ENCODE measurements around the gene ATP6V1C2. TPM values are rescaled to one million over a fixed set of nuclear protein-coding genes. Genes with fewer than 3 reads are reported as not detected.
A peak's percentile ranks its signal among the peaks of the same experiment; 100 is the strongest.

The ATP6V1C2 gene
- total RNA-seq, 1 donor from 2014 or later: not detected

- Mint-ChIP-seq H3K4me1 (ENCODE audit: low read depth, unreplicated experiment) (no peaks in the 10 kb centered on the region), H3K36me3 (ENCODE audit: unreplicated experiment) (no peaks in the 10 kb centered on the region), H3K9me3 (ENCODE audit: unreplicated experiment) (peaks cover 3% of the 10 kb centered on the region), H3K4me3 (ENCODE audit: unreplicated experiment) (no peak overlapping the region), H3K27ac (ENCODE audit: unreplicated experiment) (no peak overlapping the region), H3K27me3 (ENCODE audit: unreplicated experiment) (peaks cover 3% of the 10 kb centered on the region)
- DNase-seq: no peak
- TF ChIP-seq CTCF (IDR thresholded peaks at IDR 0.05; ENCODE audit: partially characterized antibody, unreplicated experiment): no peak
These were observed 21.2 kb upstream of the ATP6V1C2 start for GRCh38 chr2:10700078-10700803.

GRCh38 chr2:10704034-10704594 lies 17.3 kb upstream of the ATP6V1C2 start:
- H3K27me3 Mint-ChIP-seq (ENCODE audit: unreplicated experiment): peaks cover 8% of the 10 kb centered on the region
- no peaks in the 10 kb centered on the region for H3K36me3 Mint-ChIP-seq (ENCODE audit: unreplicated experiment)
- no peak for DNase-seq
- no peak overlapping the region for H3K27ac Mint-ChIP-seq (ENCODE audit: unreplicated experiment)
- H3K4me3 Mint-ChIP-seq (ENCODE audit: unreplicated experiment): no peak overlapping the region
- H3K9me3 Mint-ChIP-seq (ENCODE audit: unreplicated experiment): peaks cover 2% of the 10 kb centered on the region
- no peak for TF ChIP-seq CTCF (IDR thresholded peaks at IDR 0.05; ENCODE audit: partially characterized antibody, unreplicated experiment)
- H3K4me1 Mint-ChIP-seq (ENCODE audit: low read depth, unreplicated experiment): no peaks in the 10 kb centered on the region

- Mint-ChIP-seq H3K9me3 (ENCODE audit: unreplicated experiment) (peaks cover 2% of the 10 kb centered on the region), H3K27ac (ENCODE audit: unreplicated experiment) (no peak overlapping the region), H3K4me1 (ENCODE audit: low read depth, unreplicated experiment) (no peaks in the 10 kb centered on the region), H3K36me3 (ENCODE audit: unreplicated experiment) (no peaks in the 10 kb centered on the region), H3K4me3 (ENCODE audit: unreplicated experiment) (no peak overlapping the region), H3K27me3 (ENCODE audit: unreplicated experiment) (peaks cover 8% of the 10 kb centered on the region)
- TF ChIP-seq CTCF (IDR thresholded peaks at IDR 0.05; ENCODE audit: partially characterized antibody, unreplicated experiment): no peak
- no peak for DNase-seq
These were observed 15.4 kb upstream of the ATP6V1C2 start for GRCh38 chr2:10706033-10706432.

- no peaks in the 10 kb centered on the region for H3K36me3 Mint-ChIP-seq (ENCODE audit: unreplicated experiment)
- peaks cover 2% of the 10 kb centered on the region for H3K9me3 Mint-ChIP-seq (ENCODE audit: unreplicated experiment)
- no peak overlapping the region for H3K4me3 Mint-ChIP-seq (ENCODE audit: unreplicated experiment)
- H3K4me1 Mint-ChIP-seq (ENCODE audit: low read depth, unreplicated experiment): no peaks in the 10 kb centered on the region
- TF ChIP-seq CTCF (IDR thresholded peaks at IDR 0.05; ENCODE audit: partially characterized antibody, unreplicated experiment): no peak
- no peak overlapping the region for H3K27ac Mint-ChIP-seq (ENCODE audit: unreplicated experiment)
- peaks cover 8% of the 10 kb centered on the region for H3K27me3 Mint-ChIP-seq (ENCODE audit: unreplicated experiment)
- no peak for DNase-seq
These were observed 13.6 kb upstream of the ATP6V1C2 start for GRCh38 chr2:10707831-10708230.

GRCh38 chr2:10709290-10709939 lies 12.0 kb upstream of the ATP6V1C2 start:
- H3K4me1 Mint-ChIP-seq (ENCODE audit: low read depth, unreplicated experiment): no peaks in the 10 kb centered on the region
- DNase-seq: peak; percentile 29
- no peak for TF ChIP-seq CTCF (IDR thresholded peaks at IDR 0.05; ENCODE audit: partially characterized antibody, unreplicated experiment)
- no peak overlapping the region for H3K27ac Mint-ChIP-seq (ENCODE audit: unreplicated experiment)
- H3K27me3 Mint-ChIP-seq (ENCODE audit: unreplicated experiment): peaks cover 8% of the 10 kb centered on the region
- H3K9me3 Mint-ChIP-seq (ENCODE audit: unreplicated experiment): no peaks in the 10 kb centered on the region
- no peaks in the 10 kb centered on the region for H3K36me3 Mint-ChIP-seq (ENCODE audit: unreplicated experiment)
- H3K4me3 Mint-ChIP-seq (ENCODE audit: unreplicated experiment): no peak overlapping the region
